ENCODE measurements around the gene ERMP1.

Gene ERMP1

GRCh38 chr9:5851445-5851844 is 18.5 kb upstream of the ERMP1 start:
- Histone ChIP-seq H3K9me3 (ENCODE audit: insufficient read depth, low read depth, low read length) (no peaks in the 10 kb centered on the region), H4K20me1 (ENCODE audit: insufficient read depth, low read length, poor library complexity, severe bottlenecking) (no peaks in the 10 kb centered on the region), H3K27me3 (ENCODE audit: insufficient read depth, low read length, poor library complexity, severe bottlenecking) (no peaks in the 10 kb centered on the region), H3K9me2 (replicated peaks; ENCODE audit: low read depth, low read length) (no peaks in the 10 kb centered on the region), H3K4me3 (ENCODE audit: low read length, poor library complexity, severe bottlenecking) (peak overlapping the region; percentile 22), H2AFZ (ENCODE audit: low read length) (no peak overlapping the region), H3K79me2 (ENCODE audit: insufficient read depth, low read length) (no peaks in the 10 kb centered on the region), H3K36me3 (ENCODE audit: insufficient read depth, low read length) (no peaks in the 10 kb centered on the region), H3K9ac (ENCODE audit: low read depth, low read length, poor library complexity, severe bottlenecking) (peak overlapping the region; percentile 37), H3K4me2 (ENCODE audit: low read depth, low read length, poor library complexity, severe bottlenecking) (peak overlapping the region; percentile 41), H3K4me1 (ENCODE audit: insufficient read depth, low read length, poor library complexity, severe bottlenecking) (peaks cover 64% of the 10 kb centered on the region), H3F3A (ENCODE audit: low read depth) (peaks cover 5% of the 10 kb centered on the region; the same call in 1 of the 2 replicates)
- TF ChIP-seq CTCF (conservative IDR thresholded peaks at IDR 0.05; ENCODE audit: low read length), result no peak
- TF ChIP-seq EZH2phosphoT487 (IDR thresholded peaks at IDR 0.05; ENCODE audit: borderline replicate concordance), result no peak

GRCh38 chr9:5850724-5851122 is 17.8 kb upstream of the ERMP1 start:
- H4K20me1 ChIP-seq (ENCODE audit: insufficient read depth, low read length, poor library complexity, severe bottlenecking), result no peaks in the 10 kb centered on the region
- H3K9me2 ChIP-seq (replicated peaks; ENCODE audit: low read depth, low read length), result no peaks in the 10 kb centered on the region
- H3K9me3 ChIP-seq (ENCODE audit: insufficient read depth, low read depth, low read length), result no peaks in the 10 kb centered on the region
- H3K9ac ChIP-seq (ENCODE audit: low read depth, low read length, poor library complexity, severe bottlenecking), result peak overlapping the region; percentile 37
- peaks cover 71% of the 10 kb centered on the region for H3K4me1 ChIP-seq (ENCODE audit: insufficient read depth, low read length, poor library complexity, severe bottlenecking)
- H3F3A ChIP-seq (ENCODE audit: low read depth), result peaks cover 5% of the 10 kb centered on the region; the same call in 1 of the 2 replicates
- no peak for TF ChIP-seq CTCF (conservative IDR thresholded peaks at IDR 0.05; ENCODE audit: low read length)
- no peak overlapping the region for H2AFZ ChIP-seq (ENCODE audit: low read length)
- no peaks in the 10 kb centered on the region for H3K27me3 ChIP-seq (ENCODE audit: insufficient read depth, low read length, poor library complexity, severe bottlenecking)
- no peaks in the 10 kb centered on the region for H3K79me2 ChIP-seq (ENCODE audit: insufficient read depth, low read length)
- peak overlapping the region; percentile 41 for H3K4me2 ChIP-seq (ENCODE audit: low read depth, low read length, poor library complexity, severe bottlenecking)
- no peaks in the 10 kb centered on the region for H3K36me3 ChIP-seq (ENCODE audit: insufficient read depth, low read length)
- H3K4me3 ChIP-seq (ENCODE audit: low read length, poor library complexity, severe bottlenecking), result peak overlapping the region; percentile 22

- Histone ChIP-seq H4K20me1 (ENCODE audit: insufficient read depth, low read length, poor library complexity, severe bottlenecking) (no peaks in the 10 kb centered on the region), H3K27me3 (ENCODE audit: insufficient read depth, low read length, poor library complexity, severe bottlenecking) (no peaks in the 10 kb centered on the region), H3K4me1 (ENCODE audit: insufficient read depth, low read length, poor library complexity, severe bottlenecking) (peaks cover 85% of the 10 kb centered on the region), H3K9ac (ENCODE audit: low read depth, low read length, poor library complexity, severe bottlenecking) (no peak overlapping the region), H2AFZ (ENCODE audit: low read length) (no peak overlapping the region), H3K9me3 (ENCODE audit: insufficient read depth, low read depth, low read length) (no peaks in the 10 kb centered on the region), H3K4me2 (ENCODE audit: low read depth, low read length, poor library complexity, severe bottlenecking) (no peak overlapping the region), H3F3A (ENCODE audit: low read depth) (peaks cover 20% of the 10 kb centered on the region), H3K79me2 (ENCODE audit: insufficient read depth, low read length) (no peaks in the 10 kb centered on the region), H3K4me3 (ENCODE audit: low read length, poor library complexity, severe bottlenecking) (no peak overlapping the region), H3K36me3 (ENCODE audit: insufficient read depth, low read length) (no peaks in the 10 kb centered on the region), H3K9me2 (replicated peaks; ENCODE audit: low read depth, low read length) (no peaks in the 10 kb centered on the region)
- TF ChIP-seq CTCF (conservative IDR thresholded peaks at IDR 0.05; ENCODE audit: low read length) (no peak), EZH2phosphoT487 (IDR thresholded peaks at IDR 0.05; ENCODE audit: borderline replicate concordance) (no peak)
These were observed 15.5 kb upstream of the ERMP1 start for GRCh38 chr9:5848372-5848882.

All from Loucy (cell line).